MV-4-11 (cell line): ENCODE data around the gene ARMC2.
"Not testable (repeated sequence)": the region's sequence is repeated elsewhere in the genome, so short reads cannot be mapped to it uniquely, and the experiment has no call there.

Source experiments
- DNase-seq: peaks from one replicate; lab custom pipeline; 2025; lab: John Stamatoyannopoulos, UW

The ARMC2 gene

GRCh38 chr6:108952776-108953486 is 104.7 kb downstream of the ARMC2 start:
- no peak for DNase-seq

GRCh38 chr6:108953681-108954080 is 105.5 kb downstream of the ARMC2 start:
- DNase-seq = no peak

- DNase-seq = no peak
Observed at GRCh38 chr6:108955329-108955949, 107.2 kb downstream of the ARMC2 start.

- DNase-seq = no peak
Observed at GRCh38 chr6:108957221-108957620, 109.0 kb downstream of the ARMC2 start.

GRCh38 chr6:108958900-108959770 is 110.9 kb downstream of the ARMC2 start:
- DNase-seq = peak; percentile 68

- peak; percentile 37 for DNase-seq
Observed at GRCh38 chr6:108959972-108960582, 111.9 kb downstream of the ARMC2 start.

GRCh38 chr6:108960601-108961000 is 112.4 kb downstream of the ARMC2 start:
- no peak for DNase-seq

- DNase-seq = no peak
Observed at GRCh38 chr6:108961077-108961476, 112.9 kb downstream of the ARMC2 start.

- no peak for DNase-seq
Observed at GRCh38 chr6:108961985-108962384, 113.8 kb downstream of the ARMC2 start.

GRCh38 chr6:108966251-108966650 is 118.0 kb downstream of the ARMC2 start:
- DNase-seq = no peak

GRCh38 chr6:108966855-108967755 is 118.9 kb downstream of the ARMC2 start:
- DNase-seq = peak; percentile 91

GRCh38 chr6:108968325-108969316 is 120.4 kb downstream of the ARMC2 start:
- DNase-seq = peak; percentile 91

- DNase-seq = no peak
Observed at GRCh38 chr6:108969776-108970175, 121.6 kb downstream of the ARMC2 start.

- no peak for DNase-seq
Observed at GRCh38 chr6:108974201-108974600, 126.0 kb downstream of the ARMC2 start.

GRCh38 chr6:108978638-108979037 is 130.4 kb downstream of the ARMC2 start:
- DNase-seq = not testable (repeated sequence)

GRCh38 chr6:108982154-108983113 is 134.2 kb downstream of the ARMC2 start:
- DNase-seq = peak; percentile 36

- DNase-seq = peak; percentile 5
Observed at GRCh38 chr6:108983151-108983550, 134.9 kb downstream of the ARMC2 start.

- DNase-seq = no peak
Observed at GRCh38 chr6:108985301-108985700, 137.1 kb downstream of the ARMC2 start.

- no peak for DNase-seq
Observed at GRCh38 chr6:108987156-108987555, 138.9 kb downstream of the ARMC2 start.
